ENCODE data around the gene CACNG5. TPM values are rescaled to one million over a fixed set of nuclear protein-coding genes. Genes with fewer than 3 reads are reported as not detected.

The CACNG5 gene
- total and polyA plus RNA-seq, 2 experiments from 2014 or later: 1.8 to 3.3 TPM

DNA sequence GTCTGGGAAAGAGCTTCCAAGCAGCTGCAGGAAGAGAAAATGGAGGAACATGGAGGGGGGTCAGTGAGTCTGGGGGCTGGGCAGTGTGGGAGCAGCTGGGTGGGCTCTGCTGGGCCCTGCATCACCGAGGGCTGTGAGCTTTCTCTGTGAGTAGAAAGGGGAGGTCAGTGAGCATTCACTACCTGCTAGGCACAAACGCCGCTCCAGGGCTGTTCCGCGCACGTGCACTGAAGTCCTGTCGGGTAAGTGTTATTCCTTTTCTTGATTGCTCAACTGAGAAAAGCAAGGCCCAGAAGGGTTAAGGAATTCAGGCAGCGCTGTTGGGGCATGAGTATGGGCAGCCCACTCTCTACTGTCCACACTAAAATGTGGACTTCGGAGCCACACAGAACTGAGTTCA lies 4.7 kb downstream of the CACNG5 start:
- Histone ChIP-seq H3K27ac (ENCODE audit: low read depth) (no peak overlapping the region), H3K4me2 (no peak overlapping the region), H4K20me1 (replicated peaks; ENCODE audit: insufficient read depth) (no peaks in the 10 kb centered on the region), H3K4me1 (ENCODE audit: insufficient read depth) (no peaks in the 10 kb centered on the region), H3K36me3 (ENCODE audit: insufficient read depth) (no peaks in the 10 kb centered on the region), H3K4me3 (no peak overlapping the region), H3K9me2 (ENCODE audit: insufficient read depth) (no peaks in the 10 kb centered on the region), H3K27me3 (ENCODE audit: insufficient read depth) (0 out of 2 replicates have a peak, but pooled peaks cover 7% of the 10 kb centered on the region), H3F3A (replicated peaks; ENCODE audit: low read depth) (no peaks in the 10 kb centered on the region), H3K79me2 (replicated peaks; ENCODE audit: insufficient read depth) (no peaks in the 10 kb centered on the region), H2AFZ (no peak overlapping the region)
- no peak overlapping the region for H3K27ac Mint-ChIP-seq
- TF ChIP-seq, protein P1, sequence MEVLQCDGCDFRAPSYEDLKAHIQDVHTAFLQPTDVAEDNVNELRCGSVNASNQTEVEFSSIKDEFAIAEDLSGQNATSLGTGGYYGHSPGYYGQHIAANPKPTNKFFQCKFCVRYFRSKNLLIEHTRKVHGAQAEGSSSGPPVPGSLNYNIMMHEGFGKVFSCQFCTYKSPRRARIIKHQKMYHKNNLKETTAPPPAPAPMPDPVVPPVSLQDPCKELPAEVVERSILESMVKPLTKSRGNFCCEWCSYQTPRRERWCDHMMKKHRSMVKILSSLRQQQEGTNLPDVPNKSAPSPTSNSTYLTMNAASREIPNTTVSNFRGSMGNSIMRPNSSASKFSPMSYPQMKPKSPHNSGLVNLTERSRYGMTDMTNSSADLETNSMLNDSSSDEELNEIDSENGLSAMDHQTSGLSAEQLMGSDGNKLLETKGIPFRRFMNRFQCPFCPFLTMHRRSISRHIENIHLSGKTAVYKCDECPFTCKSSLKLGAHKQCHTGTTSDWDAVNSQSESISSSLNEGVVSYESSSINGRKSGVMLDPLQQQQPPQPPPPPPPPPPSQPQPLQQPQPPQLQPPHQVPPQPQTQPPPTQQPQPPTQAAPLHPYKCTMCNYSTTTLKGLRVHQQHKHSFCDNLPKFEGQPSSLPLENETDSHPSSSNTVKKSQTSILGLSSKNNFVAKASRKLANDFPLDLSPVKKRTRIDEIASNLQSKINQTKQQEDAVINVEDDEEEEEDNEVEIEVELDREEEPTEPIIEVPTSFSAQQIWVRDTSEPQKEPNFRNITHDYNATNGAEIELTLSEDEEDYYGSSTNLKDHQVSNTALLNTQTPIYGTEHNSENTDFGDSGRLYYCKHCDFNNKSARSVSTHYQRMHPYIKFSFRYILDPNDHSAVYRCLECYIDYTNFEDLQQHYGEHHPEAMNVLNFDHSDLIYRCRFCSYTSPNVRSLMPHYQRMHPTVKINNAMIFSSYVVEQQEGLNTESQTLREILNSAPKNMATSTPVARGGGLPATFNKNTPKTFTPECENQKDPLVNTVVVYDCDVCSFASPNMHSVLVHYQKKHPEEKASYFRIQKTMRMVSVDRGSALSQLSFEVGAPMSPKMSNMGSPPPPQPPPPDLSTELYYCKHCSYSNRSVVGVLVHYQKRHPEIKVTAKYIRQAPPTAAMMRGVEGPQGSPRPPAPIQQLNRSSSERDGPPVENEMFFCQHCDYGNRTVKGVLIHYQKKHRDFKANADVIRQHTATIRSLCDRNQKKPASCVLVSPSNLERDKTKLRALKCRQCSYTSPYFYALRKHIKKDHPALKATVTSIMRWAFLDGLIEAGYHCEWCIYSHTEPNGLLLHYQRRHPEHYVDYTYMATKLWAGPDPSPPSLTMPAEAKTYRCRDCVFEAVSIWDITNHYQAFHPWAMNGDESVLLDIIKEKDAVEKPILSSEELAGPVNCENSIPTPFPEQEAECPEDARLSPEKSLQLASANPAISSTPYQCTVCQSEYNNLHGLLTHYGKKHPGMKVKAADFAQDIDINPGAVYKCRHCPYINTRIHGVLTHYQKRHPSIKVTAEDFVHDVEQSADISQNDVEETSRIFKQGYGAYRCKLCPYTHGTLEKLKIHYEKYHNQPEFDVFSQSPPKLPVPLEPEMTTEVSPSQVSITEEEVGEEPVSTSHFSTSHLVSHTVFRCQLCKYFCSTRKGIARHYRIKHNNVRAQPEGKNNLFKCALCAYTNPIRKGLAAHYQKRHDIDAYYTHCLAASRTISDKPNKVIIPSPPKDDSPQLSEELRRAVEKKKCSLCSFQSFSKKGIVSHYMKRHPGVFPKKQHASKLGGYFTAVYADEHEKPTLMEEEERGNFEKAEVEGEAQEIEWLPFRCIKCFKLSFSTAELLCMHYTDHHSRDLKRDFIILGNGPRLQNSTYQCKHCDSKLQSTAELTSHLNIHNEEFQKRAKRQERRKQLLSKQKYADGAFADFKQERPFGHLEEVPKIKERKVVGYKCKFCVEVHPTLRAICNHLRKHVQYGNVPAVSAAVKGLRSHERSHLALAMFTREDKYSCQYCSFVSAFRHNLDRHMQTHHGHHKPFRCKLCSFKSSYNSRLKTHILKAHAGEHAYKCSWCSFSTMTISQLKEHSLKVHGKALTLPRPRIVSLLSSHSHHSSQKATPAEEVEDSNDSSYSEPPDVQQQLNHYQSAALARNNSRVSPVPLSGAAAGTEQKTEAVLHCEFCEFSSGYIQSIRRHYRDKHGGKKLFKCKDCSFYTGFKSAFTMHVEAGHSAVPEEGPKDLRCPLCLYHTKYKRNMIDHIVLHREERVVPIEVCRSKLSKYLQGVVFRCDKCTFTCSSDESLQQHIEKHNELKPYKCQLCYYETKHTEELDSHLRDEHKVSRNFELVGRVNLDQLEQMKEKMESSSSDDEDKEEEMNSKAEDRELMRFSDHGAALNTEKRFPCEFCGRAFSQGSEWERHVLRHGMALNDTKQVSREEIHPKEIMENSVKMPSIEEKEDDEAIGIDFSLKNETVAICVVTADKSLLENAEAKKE (CRISPR knock-in tag; IDR thresholded peaks at IDR 0.05): no peak
- TF ChIP-seq CREB1 (CRISPR knock-in tag; IDR thresholded peaks at IDR 0.05; ENCODE audit: low read depth): no peak
- TF ChIP-seq, protein P2, sequence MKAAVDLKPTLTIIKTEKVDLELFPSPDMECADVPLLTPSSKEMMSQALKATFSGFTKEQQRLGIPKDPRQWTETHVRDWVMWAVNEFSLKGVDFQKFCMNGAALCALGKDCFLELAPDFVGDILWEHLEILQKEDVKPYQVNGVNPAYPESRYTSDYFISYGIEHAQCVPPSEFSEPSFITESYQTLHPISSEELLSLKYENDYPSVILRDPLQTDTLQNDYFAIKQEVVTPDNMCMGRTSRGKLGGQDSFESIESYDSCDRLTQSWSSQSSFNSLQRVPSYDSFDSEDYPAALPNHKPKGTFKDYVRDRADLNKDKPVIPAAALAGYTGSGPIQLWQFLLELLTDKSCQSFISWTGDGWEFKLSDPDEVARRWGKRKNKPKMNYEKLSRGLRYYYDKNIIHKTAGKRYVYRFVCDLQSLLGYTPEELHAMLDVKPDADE (IDR thresholded peaks at IDR 0.05): no peak
- TF ChIP-seq JUNB (IDR thresholded peaks at IDR 0.05; ENCODE audit: unreplicated experiment): no peak
- TF ChIP-seq ZNF331 (CRISPR knock-in tag; IDR thresholded peaks at IDR 0.05; ENCODE audit: low read depth): no peak
- DNase-seq (ENCODE audit: low spot score): no peak
- H3K36me3 Mint-ChIP-seq (ENCODE audit: low read depth): no peaks in the 10 kb centered on the region
- no peak overlapping the region for H3K4me3 Mint-ChIP-seq
- H3K4me1 Mint-ChIP-seq: peaks cover 2% of the 10 kb centered on the region; the same call in 2 of the 3 replicates
- H3K9me3 Mint-ChIP-seq: no peaks in the 10 kb centered on the region
- ATAC-seq: no peak
- H3K27me3 Mint-ChIP-seq (ENCODE audit: insufficient read depth, low read depth, poor library complexity): peaks cover 7% of the 10 kb centered on the region

DNA sequence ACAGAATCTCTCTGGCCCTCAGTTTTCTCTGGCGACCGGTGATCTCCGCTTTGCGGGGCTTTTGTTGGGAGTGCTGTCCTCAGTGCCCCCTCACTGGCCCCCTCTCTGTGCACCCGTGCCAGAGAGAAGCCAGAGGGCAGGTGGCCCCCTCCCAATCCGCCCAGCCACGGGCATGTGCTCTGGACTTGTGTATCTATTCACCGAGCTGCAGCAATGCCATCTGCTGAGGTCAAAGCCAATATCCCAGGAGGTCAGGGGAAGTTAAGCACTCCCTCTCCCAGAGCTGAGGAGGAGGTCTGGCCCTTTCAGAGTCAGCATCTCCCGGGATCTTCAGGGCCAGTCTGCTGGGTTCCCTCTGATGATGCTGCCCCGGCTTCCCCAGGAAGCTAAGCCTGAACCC lies 5.1 kb downstream of the CACNG5 start:
- peaks cover 6% of the 10 kb centered on the region for H3K27me3 Mint-ChIP-seq (ENCODE audit: insufficient read depth, low read depth, poor library complexity)
- Histone ChIP-seq H3F3A (replicated peaks; ENCODE audit: low read depth) (no peaks in the 10 kb centered on the region), H3K79me2 (replicated peaks; ENCODE audit: insufficient read depth) (no peaks in the 10 kb centered on the region), H4K20me1 (replicated peaks; ENCODE audit: insufficient read depth) (no peaks in the 10 kb centered on the region), H3K27me3 (ENCODE audit: insufficient read depth) (0 out of 2 replicates have a peak, but pooled peaks cover 7% of the 10 kb centered on the region), H3K9me2 (ENCODE audit: insufficient read depth) (no peaks in the 10 kb centered on the region), H3K27ac (ENCODE audit: low read depth) (no peak overlapping the region), H3K4me2 (no peak overlapping the region), H3K4me1 (ENCODE audit: insufficient read depth) (no peaks in the 10 kb centered on the region), H3K4me3 (no peak overlapping the region), H2AFZ (no peak overlapping the region), H3K36me3 (ENCODE audit: insufficient read depth) (no peaks in the 10 kb centered on the region)
- TF ChIP-seq, protein P2 (IDR thresholded peaks at IDR 0.05): no peak
- TF ChIP-seq, protein P3, sequence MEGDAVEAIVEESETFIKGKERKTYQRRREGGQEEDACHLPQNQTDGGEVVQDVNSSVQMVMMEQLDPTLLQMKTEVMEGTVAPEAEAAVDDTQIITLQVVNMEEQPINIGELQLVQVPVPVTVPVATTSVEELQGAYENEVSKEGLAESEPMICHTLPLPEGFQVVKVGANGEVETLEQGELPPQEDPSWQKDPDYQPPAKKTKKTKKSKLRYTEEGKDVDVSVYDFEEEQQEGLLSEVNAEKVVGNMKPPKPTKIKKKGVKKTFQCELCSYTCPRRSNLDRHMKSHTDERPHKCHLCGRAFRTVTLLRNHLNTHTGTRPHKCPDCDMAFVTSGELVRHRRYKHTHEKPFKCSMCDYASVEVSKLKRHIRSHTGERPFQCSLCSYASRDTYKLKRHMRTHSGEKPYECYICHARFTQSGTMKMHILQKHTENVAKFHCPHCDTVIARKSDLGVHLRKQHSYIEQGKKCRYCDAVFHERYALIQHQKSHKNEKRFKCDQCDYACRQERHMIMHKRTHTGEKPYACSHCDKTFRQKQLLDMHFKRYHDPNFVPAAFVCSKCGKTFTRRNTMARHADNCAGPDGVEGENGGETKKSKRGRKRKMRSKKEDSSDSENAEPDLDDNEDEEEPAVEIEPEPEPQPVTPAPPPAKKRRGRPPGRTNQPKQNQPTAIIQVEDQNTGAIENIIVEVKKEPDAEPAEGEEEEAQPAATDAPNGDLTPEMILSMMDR (conservative IDR thresholded peaks at IDR 0.05; ENCODE audit: low read depth in 2 of 2): no peak
- no peak for TF ChIP-seq NANOG (IDR thresholded peaks at IDR 0.05; ENCODE audit: borderline replicate concordance)
- H3K36me3 Mint-ChIP-seq (ENCODE audit: low read depth): peaks cover 3% of the 10 kb centered on the region; the same call in 1 of the 3 replicates
- H3K9me3 Mint-ChIP-seq: no peaks in the 10 kb centered on the region
- no peak overlapping the region for H3K27ac Mint-ChIP-seq
- DNase-seq (ENCODE audit: low spot score) (no peak), ATAC-seq (no peak)
- no peak overlapping the region for H3K4me3 Mint-ChIP-seq
- H3K4me1 Mint-ChIP-seq: peaks cover 2% of the 10 kb centered on the region; the same call in 2 of the 3 replicates

Measured in GM23338 (cell line).